ENCODE data around the gene LGR6.

LGR6 gene

GRCh38 chr1:202276920-202277319, 83.3 kb downstream of the LGR6 start:
- H3K4me3 ChIP-seq (ENCODE audit: low read depth, low read length): no peak overlapping the region
- DNase-seq (ENCODE audit: low read depth): no peak
- TF ChIP-seq MYC (IDR thresholded peaks at IDR 0.05; ENCODE audit: low read depth, low read length) (no peak), POLR2A (IDR thresholded peaks at IDR 0.05; ENCODE audit: extremely low read depth, insufficient read length) (no peak), MAX (IDR thresholded peaks at IDR 0.05; ENCODE audit: low read depth, low read length) (no peak)
- TF ChIP-seq, protein P1, sequence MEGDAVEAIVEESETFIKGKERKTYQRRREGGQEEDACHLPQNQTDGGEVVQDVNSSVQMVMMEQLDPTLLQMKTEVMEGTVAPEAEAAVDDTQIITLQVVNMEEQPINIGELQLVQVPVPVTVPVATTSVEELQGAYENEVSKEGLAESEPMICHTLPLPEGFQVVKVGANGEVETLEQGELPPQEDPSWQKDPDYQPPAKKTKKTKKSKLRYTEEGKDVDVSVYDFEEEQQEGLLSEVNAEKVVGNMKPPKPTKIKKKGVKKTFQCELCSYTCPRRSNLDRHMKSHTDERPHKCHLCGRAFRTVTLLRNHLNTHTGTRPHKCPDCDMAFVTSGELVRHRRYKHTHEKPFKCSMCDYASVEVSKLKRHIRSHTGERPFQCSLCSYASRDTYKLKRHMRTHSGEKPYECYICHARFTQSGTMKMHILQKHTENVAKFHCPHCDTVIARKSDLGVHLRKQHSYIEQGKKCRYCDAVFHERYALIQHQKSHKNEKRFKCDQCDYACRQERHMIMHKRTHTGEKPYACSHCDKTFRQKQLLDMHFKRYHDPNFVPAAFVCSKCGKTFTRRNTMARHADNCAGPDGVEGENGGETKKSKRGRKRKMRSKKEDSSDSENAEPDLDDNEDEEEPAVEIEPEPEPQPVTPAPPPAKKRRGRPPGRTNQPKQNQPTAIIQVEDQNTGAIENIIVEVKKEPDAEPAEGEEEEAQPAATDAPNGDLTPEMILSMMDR (IDR thresholded peaks at IDR 0.05; ENCODE audit: low read depth, low read length): no peak

- TF ChIP-seq MAX (IDR thresholded peaks at IDR 0.05; ENCODE audit: low read depth, low read length) (no peak), MYC (IDR thresholded peaks at IDR 0.05; ENCODE audit: low read depth, low read length) (no peak), POLR2A (IDR thresholded peaks at IDR 0.05; ENCODE audit: extremely low read depth, insufficient read length) (no peak)
- TF ChIP-seq, protein P1 (IDR thresholded peaks at IDR 0.05; ENCODE audit: low read depth, low read length): no peak
- no peak for DNase-seq (ENCODE audit: low read depth)
- no peak overlapping the region for H3K4me3 ChIP-seq (ENCODE audit: low read depth, low read length)
Measured at GRCh38 chr1:202278751-202279150, 85.2 kb downstream of the LGR6 start.

GRCh38 chr1:202279806-202280205, 86.2 kb downstream of the LGR6 start:
- TF ChIP-seq, protein P1 (IDR thresholded peaks at IDR 0.05; ENCODE audit: low read depth, low read length): no peak
- no peak for TF ChIP-seq MAX (IDR thresholded peaks at IDR 0.05; ENCODE audit: low read depth, low read length)
- no peak for TF ChIP-seq MYC (IDR thresholded peaks at IDR 0.05; ENCODE audit: low read depth, low read length)
- no peak for TF ChIP-seq POLR2A (IDR thresholded peaks at IDR 0.05; ENCODE audit: extremely low read depth, insufficient read length)
- no peak overlapping the region for H3K4me3 ChIP-seq (ENCODE audit: low read depth, low read length)
- no peak for DNase-seq (ENCODE audit: low read depth)

DNA sequence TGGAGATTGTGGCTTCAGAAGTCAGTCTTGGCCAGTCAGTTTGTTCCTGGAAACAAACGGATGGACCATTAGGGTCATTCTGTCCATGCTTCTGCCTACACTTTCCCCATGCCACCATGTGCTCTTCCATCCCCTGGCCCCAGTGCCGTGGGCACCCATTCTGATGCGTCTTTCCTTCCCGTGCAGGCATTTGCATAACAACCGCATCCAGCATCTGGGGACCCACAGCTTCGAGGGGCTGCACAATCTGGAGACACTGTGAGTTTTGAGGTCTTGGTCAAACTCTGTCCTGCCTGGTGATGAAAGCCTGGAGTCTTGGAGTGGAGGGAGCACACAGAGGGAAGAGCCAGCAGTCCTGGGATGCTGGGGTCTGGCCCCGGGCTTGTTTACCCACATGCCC, 87.0 kb downstream of the LGR6 start:
- H3K4me3 ChIP-seq (ENCODE audit: low read depth, low read length): no peak overlapping the region
- no peak for DNase-seq (ENCODE audit: low read depth)
- TF ChIP-seq MYC (IDR thresholded peaks at IDR 0.05; ENCODE audit: low read depth, low read length): no peak
- no peak for TF ChIP-seq MAX (IDR thresholded peaks at IDR 0.05; ENCODE audit: low read depth, low read length)
- no peak for TF ChIP-seq POLR2A (IDR thresholded peaks at IDR 0.05; ENCODE audit: extremely low read depth, insufficient read length)
- TF ChIP-seq, protein P1 (IDR thresholded peaks at IDR 0.05; ENCODE audit: low read depth, low read length): no peak

DNA sequence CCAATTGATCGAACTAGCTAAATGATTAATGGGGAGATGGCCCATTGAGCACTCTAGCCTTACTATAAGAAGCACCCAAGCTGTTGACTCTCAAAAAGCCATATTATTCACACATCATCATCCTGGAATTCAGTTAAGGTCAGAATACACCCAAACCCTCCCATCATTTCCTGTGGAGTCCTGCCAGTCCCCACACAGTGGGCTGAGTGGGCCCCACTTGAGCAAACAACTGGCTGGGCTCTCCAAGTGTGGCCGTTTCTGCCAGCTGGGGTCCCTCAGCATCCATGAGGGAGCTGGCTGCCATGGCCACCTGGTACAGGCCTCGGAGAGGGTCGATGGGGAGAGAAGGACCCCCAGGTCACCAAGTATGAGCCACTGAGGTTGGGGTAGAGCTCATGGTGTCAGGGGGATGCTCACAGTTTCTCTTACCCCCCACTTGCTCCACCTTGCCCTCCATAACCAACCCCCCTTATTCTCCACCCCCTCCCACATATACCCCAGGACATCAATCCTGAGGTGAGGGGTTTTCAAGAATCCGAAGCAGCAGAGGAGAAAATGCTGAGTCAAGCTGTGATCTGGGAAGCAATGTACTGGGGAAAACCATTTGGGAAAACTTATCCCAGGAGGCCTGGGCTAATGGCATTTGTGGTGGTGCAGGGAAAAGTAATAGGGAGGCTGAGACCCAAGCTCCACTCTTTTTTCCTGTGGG, 87.9 kb downstream of the LGR6 start:
- no peak overlapping the region for H3K4me3 ChIP-seq (ENCODE audit: low read depth, low read length)
- no peak for DNase-seq (ENCODE audit: low read depth)
- TF ChIP-seq POLR2A (IDR thresholded peaks at IDR 0.05; ENCODE audit: extremely low read depth, insufficient read length): no peak
- no peak for TF ChIP-seq MYC (IDR thresholded peaks at IDR 0.05; ENCODE audit: low read depth, low read length)
- TF ChIP-seq MAX (IDR thresholded peaks at IDR 0.05; ENCODE audit: low read depth, low read length): no peak
- TF ChIP-seq, protein P1 (IDR thresholded peaks at IDR 0.05; ENCODE audit: low read depth, low read length): no peak

Measured in NB4 (cell line).